Inflammatory macrophage treated with lipopolysaccharide for 1 hour (primary cell): ENCODE results near the gene NOS3.

ENCODE experiments used
- DNase-seq, 2 donors: peaks; one replicate each; pipeline ENCODE4 v3.0.0-alpha.2; 2020 to 2022

The NOS3 gene

DNA sequence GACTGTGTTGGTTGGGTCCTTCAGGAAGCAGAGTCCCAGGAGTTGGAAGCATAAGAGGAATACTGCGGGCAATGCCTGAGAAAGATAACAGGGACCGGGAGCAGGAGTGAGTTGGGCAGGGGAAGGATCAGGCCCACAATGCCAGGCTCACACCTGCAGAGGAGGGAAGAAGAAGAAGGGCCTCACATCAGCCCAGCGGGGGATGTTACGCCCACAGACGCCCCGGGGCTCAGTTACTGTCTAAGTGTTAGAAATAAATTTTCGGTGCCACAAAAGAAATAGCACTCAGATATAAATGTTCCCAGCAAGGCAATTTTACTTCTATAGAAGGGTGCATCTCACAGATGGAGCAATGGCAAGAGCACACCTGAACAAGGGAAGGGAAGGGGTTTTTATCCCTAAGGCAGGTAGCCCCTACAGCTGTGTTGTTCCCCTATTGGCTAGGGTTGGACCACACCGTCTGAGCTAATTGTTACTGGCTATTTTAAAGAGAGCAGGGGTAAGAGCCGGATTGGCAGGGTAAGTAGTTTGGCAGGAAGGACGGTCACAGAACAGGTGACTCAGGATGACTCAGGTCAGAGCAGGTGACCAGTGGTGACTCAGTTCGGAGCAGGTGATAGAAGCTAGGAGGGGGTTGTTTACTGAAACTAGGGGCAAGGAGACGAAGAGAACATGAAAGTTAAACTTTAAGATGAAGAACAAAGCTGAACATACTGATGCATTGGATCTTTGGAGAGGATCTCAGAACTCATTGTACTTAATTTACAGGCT lies at the start of gene NOS3:
Gene NOS3, plus strand, starts transcription at position 602 of the 771 bp plus-strand sequence. CDS start 2,787 bp downstream, outside the sequence.
- no peak for DNase-seq

DNA sequence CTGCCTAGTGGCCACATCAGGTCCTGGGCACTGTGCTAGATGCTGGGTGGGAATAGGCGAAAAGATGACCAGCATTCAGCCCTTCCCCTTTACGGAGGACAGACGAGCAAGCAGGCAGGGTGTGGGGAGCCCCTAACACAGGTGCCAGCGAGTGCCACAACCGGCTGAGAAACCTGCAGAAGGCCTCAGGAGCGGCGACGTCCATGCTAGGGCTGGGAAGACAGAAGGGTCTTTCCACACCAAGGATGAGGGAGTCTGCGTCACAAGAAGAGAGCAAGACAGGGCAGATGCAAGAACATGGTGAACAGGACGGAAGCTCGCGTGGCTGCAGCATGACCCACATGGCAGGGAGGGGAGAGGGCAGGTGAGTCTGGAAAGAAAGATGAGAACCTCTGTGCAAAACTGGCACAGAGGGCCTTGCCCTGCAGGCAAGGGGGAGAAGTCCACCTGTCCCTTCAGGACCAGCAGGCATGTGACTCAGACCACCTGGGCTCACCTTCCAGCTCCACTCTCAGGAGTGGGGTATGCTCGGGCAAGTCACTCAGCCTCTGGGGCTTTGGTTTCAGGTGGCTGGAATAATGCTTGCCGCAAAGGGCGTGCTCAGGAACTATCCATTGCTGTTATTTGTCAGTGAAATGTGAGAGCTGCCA lies 49.3 kb upstream of the NOS3 start:
- DNase-seq = no peak

DNA sequence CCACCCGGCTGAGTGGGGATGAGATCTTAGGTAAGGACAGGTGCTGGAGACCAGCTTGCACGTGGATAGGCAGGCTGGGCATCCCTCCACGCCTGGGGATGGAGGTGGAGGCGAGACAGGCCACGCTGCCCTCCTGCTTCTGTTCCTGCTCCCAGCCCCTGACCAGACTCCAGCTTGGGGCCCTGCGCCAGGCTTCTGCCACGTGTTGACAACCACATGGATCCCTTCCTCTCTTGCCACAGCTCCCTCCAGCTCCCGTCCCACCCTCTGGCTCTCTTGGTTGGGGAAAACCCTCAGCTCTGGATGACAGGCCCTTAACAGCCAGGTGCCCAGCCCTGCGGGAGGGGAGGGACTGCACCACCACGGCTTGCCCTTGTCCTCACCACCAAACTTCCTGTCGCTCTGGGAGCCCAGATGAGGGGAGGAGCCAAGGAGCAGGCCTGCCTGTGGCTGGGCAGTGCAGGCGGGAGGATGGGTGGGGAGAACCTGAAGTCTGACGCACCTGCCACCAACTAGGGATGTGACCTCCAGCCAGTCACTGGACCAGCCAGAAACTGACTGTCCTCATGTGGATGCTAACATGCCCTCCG lies 48.7 kb upstream of the NOS3 start:
- no peak for DNase-seq

DNA sequence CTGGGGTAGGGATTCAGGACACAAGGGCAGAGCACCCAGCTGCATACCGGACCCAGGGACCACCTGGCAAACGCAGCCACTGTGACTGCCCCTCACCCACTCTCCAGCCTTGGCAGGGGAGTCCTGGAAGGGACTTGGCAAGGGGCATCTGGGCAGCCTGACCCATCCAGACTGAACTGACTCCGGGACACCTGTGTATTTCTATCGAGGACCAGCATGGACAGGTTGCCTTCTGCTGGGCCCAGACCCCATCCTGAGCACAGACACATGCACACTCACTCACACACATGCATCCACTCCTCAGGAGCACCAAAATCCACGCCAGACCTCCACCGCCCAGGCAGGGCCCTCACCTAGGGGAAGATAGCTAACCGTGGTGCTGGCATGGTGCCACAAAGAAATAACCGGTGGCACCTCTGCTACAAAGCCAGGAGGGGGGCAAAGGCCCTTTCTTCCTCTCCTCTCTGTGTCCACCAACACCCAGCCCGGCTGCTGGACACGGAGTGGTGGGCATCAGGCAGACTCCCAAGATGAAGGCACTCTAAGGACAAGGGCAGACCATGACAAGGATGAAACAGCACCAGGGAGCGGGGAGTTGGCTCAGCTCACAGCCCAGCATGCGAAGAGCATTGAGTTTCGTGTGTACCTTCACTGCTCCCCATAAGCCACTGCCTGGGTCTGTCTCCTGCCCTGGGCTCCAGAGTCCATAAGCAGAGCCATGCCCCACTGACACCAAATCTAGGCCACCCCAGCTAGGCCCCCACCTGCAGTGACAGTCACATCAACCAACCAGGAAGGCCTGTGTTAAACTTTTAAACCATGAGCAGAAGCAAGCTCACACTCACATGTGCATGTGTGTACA lies 48.0 kb upstream of the NOS3 start:
- DNase-seq = no peak

DNA sequence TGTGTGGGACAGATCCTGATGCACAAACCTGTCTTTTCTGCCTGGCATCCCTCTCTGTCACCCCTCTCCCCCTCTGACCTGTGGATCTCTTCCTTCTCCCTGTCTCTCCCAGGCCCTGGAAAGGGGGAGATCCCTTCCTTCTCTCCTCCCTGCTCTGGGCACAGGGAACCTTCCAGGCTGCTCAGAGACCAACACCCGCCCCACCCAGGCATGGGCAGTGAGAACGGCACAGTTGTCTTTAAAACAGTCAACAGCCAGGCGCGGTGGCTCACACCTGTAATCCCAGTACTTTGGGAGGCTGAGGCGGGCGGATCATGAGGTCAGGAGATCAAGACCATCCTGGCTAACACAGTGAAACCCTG lies 47.4 kb upstream of the NOS3 start:
- DNase-seq = no peak

DNA sequence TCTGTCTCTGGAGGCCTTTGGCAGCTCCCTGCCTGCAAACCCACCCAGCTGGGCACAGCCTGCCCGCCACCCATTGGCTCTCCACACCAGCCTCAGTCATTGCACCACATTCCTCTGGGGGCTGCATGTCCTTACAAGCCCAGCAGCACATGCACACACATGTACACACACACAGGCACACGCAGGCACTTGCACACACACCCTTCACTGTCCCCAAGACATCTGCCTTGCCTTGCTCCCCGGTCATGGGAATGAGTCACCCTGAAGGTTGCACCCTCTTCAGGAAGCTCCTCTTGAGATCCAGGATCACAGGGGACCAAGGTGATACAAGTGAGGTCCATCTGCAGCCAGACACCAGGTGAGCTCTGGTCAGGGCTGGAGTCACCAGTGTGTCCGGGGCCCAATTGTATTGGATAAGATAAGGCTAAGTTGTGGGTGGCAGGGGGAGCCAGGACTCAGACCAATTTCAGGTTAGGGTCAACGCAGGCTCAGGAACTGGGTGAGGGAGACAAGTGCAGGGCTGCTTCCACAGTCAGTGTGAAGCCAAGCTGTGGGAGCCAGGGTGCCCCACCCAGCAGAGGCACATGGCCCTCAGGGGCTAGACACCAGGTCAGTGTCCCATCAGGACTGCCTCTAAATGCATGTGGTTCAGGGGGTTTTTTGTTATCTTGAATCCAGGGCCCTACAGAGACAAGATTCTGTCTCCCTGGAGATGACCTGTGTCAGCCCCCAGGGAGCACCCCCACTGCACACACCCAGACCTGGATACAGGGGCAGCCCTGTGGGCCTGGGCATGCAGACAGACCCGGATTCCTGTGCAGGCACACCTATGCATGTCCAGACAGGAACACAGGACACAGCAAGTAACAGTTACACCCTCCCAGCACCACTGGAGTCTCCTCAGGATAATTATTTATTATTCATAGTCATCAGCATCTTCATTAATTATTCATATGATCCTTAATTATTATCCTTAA lies 46.5 kb upstream of the NOS3 start:
- DNase-seq = no peak

DNA sequence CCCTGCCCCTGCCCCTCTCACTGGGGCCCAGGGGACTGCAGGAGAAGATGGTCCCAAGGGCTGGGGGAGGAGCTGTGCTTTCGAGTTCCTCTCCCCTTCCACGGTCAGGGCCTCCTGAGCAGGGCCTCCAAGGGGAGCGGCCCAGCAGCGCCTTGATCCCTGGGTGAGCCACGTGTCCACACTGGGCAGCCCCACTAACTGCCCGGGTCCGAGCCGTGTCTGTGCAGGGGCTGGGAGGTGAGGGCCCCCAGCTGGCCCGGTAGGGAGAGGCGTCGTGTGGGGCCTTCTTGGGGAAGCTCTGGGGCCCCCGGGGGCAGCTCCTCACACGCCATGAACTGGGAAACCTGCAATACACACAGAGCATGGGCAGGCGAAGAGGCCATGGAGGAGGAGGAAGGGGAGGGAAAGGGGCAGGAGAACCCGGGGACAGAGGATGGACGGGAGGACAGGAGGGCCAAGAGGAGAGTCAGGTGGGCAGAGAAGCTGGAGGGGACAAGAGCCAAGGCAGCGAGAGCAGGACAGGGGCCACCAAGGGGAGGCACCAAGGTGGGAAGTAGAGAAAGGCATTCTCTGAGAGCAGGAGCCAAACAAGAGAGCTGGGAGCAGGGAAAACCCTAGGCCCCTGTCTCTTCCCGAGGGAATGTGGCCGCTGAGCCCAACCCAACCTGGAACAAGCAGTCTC lies 45.5 kb upstream of the NOS3 start:
- no peak for DNase-seq

DNA sequence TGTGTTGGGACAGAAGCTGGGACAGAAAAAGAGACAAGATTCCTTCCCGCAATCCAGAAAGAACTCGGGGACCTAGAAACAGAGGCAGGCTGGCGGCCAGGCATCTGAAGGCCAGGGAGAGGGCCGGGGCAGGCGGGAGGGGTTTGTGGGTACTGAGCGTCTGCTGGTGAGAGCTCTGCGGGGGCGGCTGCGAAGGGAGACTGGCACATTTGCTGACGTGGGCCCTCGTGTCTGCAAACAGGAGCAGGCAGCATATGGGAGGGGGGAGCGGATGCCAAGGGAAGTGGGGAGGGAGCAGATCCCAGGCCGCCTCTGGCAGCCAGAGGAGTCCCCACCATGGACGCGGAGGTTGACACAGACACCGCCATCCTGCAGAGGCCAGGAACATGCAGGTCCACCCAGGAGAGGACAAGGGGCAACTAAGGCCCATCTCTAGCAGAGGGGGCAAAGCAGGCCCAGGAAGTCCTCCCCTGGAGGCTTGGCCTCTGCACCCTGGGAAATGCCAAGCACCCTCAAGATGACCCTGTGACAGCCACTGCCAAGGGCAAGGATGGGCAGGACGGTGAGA lies 44.9 kb upstream of the NOS3 start:
- DNase-seq = no peak

DNA sequence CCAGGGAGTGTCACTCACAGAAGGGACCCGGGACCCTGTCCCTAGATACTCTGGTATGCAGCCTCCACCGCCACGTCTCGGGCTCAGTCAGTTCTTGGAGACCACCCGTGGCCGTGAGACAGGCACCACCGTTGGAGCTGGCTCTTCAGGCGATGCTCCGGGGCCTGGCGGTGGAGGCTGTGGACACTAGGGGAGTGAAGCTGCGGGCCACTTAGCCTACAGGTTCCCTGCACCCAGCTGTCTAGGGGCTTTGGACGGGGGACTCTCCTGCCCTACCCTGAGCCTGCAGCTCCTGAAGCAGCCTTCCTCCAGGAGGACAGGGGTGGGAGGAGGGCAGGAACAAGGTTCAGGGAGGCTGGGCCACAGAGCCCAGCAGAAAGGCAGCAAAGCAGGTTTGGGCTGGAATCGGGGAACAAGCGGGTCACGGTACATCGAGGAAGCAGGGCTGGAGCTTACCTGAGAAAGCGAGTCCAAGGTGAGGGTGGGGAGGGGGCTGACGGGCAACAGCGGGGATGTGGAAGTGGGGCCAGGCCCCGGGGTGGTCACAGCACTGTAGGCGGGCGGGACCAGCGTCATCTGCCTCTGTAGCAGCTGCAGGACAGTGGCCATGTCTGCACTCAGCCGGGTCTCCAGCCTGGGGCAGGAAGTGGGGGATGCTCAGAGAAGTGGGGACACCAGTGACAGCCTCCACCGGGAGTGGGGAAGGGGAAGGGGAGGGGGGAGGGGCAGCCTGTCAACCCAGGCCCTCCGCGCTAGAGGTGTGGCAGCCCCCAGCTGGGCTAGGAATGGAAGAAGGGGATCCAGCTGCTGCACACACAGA lies 44.2 kb upstream of the NOS3 start:
- DNase-seq = no peak

DNA sequence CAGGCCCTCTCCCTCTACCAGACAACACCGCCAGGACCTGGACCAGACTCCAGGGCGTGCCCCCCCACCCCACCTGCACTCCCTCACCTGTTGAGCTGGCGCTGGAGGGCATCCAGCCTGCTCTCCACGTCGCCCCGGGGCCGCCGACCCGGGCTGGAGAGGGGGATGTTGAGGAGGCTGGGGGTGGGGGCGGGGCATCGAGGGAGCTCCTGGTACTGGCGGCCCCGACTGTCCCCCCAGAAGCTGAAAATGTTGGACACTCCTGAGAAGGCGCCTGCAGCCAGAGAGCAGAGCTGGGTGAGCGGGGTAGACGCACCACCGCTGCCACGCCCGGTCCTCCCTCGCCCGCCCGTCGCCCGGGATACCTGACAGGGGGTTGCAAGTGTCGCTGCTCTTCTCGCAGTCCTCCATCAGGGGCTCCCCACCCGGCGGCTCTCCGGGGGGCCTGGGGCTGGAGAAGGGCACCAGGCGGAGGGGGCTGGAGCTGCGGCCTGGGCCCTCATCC lies 43.5 kb upstream of the NOS3 start:
- no peak for DNase-seq

DNA sequence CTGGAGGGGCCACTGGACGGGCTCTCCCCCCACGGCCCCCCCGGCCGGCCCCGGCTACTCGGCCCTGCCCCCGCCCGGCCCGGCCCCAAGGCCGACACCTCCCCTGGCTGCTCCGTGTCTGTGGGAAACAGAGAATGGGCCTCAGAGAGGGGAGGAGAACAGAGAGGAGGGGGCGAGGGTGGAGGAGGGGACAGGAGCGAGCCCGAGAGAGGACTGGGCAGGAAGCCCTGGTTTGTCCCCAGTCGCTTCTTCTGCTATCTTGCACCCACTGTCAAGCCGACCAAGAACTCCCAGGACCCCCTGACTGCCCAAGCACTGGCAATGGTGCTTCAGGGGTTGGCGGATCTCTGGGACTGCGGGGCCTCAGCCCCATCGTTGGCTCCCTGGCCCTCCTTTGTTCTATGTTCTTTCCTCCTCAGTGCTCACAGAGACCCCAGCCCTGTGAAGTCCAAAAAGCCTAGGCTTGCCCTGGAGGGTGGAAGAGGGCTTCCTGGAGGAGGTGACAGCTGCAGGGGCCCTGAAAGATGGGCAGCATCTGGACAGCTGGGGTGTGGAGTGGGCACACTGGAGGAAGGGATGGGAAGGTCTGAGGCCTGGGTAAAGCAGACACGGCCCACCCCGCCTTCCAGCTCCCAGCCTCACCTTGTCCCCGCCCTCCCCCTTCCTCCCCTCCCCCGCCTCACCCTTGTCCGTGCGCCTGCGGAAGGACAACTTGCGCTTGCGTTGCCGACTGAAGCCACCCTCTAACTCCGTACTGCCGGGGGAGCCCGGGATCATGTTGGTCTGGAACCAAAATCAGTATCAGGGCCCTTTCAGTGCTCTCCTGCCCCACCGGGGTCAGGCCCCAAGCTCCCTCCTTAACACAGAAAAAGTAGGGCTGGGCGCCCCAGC lies 42.8 kb upstream of the NOS3 start:
- no peak for DNase-seq

DNA sequence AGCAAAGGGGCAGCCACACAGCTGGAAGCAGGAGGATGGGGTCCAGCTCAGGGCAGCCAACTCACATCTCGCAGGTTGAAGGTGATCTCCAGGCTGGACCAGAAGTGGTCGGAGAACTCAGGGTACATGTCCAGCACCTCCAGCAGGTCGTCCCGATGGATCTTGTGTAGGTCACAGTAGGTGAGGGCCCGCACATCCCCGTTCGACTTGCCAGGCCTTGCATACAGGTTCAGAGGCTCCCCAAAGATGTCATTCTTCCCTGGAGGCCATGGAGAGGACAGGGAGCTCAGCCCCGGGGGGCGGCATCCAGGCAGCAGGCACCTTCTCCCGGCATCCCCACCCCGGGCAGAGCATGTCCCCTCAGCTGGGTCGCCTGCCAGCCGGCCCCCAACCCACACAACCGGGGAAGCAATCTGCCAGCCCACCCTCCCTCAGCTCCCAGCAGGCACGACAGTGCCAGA lies 42.0 kb upstream of the NOS3 start:
- DNase-seq = no peak

DNA sequence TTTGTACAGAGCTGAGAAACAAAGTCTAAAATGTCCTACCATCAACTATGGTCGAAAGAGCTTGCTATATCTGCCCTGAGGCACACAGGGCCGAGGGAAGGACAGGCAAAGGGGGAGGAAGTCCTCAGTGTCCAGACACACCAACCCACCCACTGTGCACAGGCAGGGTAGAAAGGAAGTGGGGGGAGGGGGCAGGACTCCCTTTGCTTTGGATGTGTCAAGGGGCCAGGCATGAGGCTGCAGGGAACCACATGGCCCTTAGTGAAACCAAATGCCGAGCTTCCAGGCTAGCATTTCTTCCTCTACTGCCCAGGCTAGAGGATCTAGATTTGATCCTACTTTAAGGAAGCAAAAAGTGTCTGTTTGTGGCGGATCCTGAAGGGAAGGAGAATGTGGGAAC lies 41.3 kb upstream of the NOS3 start:
- peak in 1 of 2 donors; percentile 20 for DNase-seq

DNA sequence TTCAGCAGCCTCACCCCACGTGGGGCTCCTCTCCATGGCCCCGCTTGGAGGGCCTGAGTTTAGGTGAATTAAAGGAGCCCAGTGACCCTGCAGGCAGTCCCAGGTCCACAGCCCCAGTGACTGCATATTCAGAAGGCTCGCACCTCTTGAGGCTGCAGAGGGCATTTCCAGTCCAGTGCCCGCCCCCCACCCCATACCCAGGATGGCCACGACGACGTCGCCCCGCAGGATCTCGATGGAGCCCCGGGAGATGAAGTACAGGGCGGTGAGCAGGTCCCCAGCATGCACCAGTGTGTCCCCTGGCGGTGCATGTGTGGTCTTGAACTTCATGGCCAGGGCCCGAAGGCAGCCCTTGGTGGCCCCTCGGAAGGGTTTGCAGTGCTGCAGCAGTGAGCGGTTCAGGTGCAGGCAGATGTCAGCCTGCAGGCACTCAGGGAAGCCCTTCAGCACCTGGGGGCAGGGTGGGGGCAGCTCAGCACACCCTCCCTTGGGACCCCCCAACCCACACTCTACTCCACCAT lies 40.8 kb upstream of the NOS3 start:
- no peak for DNase-seq

DNA sequence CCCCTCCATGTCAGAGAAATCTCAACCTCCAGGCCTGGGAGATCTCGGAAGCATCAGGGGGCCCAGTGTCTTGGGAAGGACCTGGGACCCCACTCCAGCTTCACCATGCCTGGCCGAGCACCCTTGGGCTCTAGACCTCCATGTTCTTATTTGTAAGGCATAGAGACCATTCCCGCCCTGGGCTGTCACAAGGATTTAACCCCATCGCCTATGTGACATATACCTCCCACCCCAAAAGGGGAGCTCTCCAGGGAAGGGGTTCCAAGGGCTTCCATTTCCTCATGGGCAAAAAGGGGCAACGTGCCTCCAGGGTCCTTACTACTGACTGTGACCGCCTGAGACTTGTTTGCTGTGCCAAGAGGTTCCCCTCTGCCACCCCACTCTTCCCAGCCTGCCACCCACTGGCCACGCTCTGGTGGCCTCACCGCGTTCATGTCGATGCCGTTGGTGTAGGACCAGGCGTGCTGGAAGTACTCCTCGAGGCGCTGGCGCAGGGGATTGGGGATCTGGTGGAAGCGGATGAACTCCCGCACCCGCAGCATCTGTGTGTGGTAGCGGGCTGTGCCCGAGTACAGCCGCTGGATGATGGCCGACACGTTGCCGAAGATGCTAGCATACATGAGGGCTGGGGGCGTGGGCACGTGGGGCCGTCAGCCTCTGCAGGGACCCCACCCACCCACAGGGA lies 40.2 kb upstream of the NOS3 start:
- DNase-seq = no peak

DNA sequence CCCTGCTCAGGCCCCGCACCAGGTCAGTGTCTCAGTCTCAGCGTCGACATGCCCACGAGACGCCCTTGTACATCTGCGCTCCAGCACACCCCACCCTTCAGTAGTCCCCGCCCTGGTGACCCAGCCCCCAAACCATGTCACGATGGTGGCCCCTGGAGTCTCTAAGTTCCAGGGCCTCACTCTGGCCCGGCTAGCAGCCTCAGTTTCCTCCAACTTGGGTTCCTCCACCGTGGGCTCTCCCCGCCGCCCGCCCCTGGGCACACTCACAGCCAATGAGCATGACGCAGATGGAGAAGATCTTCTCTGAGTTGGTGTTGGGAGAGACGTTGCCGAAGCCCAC lies 39.7 kb upstream of the NOS3 start:
- DNase-seq = no peak

DNA sequence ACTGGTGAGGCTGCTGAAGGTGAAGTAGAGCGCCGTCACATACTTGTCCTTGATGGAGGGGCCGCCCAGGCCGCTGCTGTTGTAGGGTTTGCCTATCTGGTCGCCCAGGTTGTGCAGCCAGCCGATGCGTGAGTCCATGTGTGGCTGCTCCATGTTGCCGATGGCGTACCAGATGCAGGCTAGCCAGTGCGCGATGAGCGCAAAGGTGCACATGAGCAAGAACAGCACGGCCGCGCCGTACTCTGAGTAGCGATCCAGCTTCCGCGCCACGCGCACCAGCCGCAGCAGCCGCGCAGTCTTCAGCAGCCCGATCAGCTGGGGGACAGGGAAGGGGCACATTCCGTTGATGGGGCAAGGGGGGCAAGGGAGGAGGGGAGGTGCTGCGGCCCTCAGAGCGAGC lies 39.3 kb upstream of the NOS3 start:
- DNase-seq = no peak
